Esophagus squamous epithelium (tissue), 4 donors: ENCODE data around the gene PYROXD2.

Experiments used
- POLR2A ChIP-seq, 4 donors: fragments of 450-650 bp; IDR thresholded peaks; one replicate each; pipeline ENCODE4 v1.6.1; 2017; ENCODE audit warnings: antibody characterized with exemption in 4 of 4, mild to moderate bottlenecking in 4 of 4, moderate library complexity in 3 of 4
- TF ChIP-seq, protein P1 (sequence below), 6 experiments: fragments of 450-650 bp in 4 of 6; fragments of 200-600 bp in 2 of 6; sonication (generic) in 2 of 6; IDR thresholded peaks; one replicate each; pipeline ENCODE4 v1.5.1; 2016 to 2019; ENCODE audit warnings: antibody characterized with exemption in 6 of 6, mild to moderate bottlenecking in 4 of 6, moderate library complexity in 4 of 6

DNA sequence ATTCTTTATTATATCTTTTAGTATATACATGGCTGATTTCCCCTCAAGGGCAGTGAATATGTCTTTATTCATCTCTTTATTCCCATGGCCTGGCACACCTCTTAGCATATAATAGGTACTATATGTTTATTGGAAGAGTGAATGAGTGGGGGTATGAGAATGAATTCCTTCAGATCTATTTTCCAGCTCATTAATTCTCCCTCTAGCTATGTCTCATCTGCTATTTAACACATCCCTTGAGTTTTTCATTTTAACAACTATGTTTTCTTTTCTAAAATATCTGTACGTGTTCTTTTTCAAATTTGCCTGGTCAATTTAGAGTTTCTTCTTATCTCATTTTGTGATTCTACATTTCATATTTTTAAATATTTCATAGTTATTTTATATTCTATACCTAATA, 17.3 kb upstream of the PYROXD2 start:
- TF ChIP-seq, protein P1, sequence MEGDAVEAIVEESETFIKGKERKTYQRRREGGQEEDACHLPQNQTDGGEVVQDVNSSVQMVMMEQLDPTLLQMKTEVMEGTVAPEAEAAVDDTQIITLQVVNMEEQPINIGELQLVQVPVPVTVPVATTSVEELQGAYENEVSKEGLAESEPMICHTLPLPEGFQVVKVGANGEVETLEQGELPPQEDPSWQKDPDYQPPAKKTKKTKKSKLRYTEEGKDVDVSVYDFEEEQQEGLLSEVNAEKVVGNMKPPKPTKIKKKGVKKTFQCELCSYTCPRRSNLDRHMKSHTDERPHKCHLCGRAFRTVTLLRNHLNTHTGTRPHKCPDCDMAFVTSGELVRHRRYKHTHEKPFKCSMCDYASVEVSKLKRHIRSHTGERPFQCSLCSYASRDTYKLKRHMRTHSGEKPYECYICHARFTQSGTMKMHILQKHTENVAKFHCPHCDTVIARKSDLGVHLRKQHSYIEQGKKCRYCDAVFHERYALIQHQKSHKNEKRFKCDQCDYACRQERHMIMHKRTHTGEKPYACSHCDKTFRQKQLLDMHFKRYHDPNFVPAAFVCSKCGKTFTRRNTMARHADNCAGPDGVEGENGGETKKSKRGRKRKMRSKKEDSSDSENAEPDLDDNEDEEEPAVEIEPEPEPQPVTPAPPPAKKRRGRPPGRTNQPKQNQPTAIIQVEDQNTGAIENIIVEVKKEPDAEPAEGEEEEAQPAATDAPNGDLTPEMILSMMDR (IDR thresholded peaks at IDR 0.05): no peak
- TF ChIP-seq POLR2A (IDR thresholded peaks at IDR 0.05): no peak
